GM18951 (cell line): ENCODE results near the gene TRIM37.

ENCODE experiments used
- POLR2A ChIP-seq: IDR thresholded peaks from 4 replicates; pipeline ENCODE4 v1.6.1; 2011; ENCODE audit warnings: mild to moderate bottlenecking; ENCODE audit not compliant: insufficient read length, insufficient read depth; ENCODE audit errors: extremely low read depth
- in situ Hi-C: fragments of 300-500 bp; cut with MboI; formaldehyde crosslinking; loops from one replicate; pipeline ENCODE4 v1.12.0; 2022; ENCODE audit warnings: low sequenced_read_pairs, mixed read lengths, inconsistent platforms; ENCODE audit not compliant: unreplicated experiment

Gene TRIM37

DNA sequence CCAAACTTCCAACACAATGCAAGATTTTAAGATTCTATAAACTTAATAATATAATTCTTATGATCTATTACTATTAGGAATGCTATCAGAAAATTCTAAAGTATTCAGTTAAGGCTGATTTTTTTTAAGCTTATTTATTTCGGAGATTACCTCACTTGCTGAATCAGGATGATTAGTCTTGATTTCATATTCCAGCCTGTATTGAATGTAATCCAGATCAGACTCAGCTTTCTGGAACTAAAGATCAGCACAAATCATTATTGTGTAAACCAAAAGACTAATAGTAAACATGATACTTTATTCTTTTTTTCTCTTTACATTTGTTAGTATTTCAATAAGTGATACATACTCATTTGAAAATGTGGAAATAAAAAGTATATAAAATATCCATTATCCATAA is 24.5 kb upstream of the TRIM37 start:
- in situ Hi-C loops = no loop called here
- no peak for TF ChIP-seq POLR2A

GRCh38 chr17:59129814-59130213 is 23.1 kb upstream of the TRIM37 start:
- no peak for TF ChIP-seq POLR2A
- in situ Hi-C loops = no loop called here

DNA sequence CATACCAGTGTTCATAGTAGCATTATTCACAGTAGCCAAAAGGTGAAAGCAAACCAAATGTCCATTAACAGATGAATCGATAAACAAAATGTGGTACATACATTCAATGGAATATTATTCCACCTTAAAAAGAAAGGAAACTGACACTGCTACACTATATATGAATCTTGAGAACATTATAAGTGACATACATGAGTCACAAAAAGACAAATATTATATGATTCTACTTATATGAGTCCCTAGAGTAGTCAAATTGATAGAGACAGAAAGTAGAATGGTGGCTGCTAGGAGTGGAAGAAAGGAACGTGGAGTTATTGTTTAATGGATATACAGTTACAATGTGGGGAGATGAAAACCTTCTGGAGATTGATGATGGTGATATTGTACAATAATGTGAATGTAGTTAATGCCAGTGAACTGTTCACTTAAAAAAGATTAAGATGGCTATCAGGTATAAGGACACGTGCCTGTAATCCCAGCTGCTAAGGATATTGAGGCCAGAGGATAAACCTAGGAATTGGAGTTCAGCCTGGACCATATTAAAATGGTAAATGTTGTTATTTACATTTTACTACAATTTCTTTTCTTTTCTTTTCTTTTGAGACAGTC is 20.2 kb upstream of the TRIM37 start:
- in situ Hi-C loops = no loop called here
- TF ChIP-seq POLR2A = no peak

DNA sequence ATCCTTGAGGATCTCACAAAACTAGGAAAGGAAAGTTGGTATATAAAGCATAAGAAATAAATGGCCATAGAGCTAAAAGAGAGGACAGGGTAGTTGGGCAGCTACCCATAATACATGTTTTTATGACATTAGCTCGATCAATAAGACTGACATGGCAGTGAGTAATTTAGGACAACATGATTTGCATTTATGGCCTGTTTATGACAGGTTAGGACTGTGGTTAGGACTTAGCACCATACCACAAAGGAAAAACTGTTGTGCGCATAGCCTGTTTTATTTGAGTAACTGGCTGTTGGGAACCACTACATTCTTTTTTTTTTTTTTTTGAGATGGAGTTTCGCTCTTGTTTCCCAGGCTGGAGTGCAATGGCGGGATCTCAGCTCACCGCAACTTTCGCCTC is 18.0 kb upstream of the TRIM37 start:
- TF ChIP-seq POLR2A = no peak
- in situ Hi-C loops = no loop called here

DNA sequence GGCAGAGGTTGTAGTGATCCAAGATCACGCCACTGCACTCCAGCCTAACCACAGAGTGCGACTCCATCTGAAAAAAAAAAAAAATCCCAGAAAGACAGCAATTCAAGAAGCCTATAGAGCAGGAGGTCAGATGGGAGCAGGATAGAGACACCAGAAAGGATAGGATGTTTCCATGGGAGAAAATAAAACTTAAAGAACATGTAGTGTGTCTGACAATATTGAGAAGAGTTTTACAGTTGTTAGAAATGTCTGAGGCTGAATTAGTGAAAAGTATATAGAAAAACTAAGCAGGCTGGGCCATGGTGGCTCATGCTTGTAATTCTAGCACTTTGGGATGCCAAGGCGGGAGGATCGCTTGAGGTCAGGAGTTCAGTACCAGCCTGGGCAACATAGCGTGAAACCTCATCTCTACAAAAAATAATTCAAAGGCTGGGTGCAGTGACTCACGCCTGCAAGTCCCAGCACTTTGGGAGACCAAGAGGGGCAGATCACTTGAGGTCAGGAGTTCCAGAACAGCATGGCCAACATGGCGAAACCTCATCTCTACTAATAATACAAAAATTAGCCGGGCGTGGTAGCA is 15.3 kb upstream of the TRIM37 start:
- TF ChIP-seq POLR2A = no peak
- in situ Hi-C loops = no loop called here

DNA sequence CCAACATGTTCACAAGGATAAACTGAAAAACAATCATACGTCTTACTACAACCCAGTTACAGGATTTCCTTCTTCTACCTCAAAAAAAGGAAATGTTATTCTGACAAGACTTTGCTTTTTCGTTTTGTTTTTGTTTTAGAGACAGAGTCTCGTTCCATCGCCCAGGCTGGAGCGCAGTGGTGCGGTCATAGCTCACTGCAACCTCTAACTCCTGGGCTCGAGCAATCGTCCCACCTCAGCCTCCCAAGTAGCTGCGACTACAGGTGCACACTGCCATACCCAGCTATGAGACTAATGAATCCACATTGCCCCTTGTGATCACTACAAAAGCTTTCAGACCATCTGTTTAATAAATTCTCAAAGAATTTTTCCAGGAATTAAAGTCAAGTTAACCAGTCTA is 8.8 kb upstream of the TRIM37 start:
- in situ Hi-C loops = no loop called here
- TF ChIP-seq POLR2A = no peak

DNA sequence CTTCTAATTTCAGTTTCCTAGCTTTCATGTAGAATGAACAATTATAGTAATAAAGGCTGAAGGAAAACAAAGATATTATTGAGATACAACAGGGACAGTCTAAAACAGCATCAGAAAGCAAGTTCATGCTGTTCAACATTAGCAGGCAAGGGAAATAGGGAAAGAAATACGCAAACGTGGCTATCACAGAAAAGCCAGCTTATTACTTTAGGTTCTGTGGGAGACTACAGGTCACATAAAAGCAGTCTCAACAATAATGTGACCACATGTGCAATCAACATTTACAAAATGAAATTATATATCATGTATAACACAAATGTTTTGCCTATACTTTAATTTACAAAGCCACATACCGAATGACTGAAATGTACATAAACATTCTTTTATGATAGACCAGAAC is 4.9 kb upstream of the TRIM37 start:
- no peak for TF ChIP-seq POLR2A
- in situ Hi-C loops = no loop called here

DNA sequence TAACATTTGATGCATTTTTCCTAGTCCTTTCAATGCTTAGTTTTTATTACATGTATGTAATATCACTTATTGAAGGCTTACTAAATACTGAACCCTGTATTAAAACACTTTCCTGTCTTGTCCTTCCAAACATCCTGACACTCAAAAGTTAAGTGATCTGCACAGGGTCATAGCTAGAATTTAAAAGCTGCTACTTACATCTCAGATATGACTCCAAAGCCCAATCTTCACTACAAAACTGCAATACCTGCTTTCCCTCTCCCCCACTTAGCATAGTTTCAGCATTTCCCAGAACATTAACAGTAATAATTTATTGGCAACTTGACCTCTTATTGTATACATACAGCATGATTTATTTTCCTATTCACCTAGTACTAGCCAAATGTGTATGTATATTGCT is 4.3 kb upstream of the TRIM37 start:
- no peak for TF ChIP-seq POLR2A
- in situ Hi-C loops = no loop called here

DNA sequence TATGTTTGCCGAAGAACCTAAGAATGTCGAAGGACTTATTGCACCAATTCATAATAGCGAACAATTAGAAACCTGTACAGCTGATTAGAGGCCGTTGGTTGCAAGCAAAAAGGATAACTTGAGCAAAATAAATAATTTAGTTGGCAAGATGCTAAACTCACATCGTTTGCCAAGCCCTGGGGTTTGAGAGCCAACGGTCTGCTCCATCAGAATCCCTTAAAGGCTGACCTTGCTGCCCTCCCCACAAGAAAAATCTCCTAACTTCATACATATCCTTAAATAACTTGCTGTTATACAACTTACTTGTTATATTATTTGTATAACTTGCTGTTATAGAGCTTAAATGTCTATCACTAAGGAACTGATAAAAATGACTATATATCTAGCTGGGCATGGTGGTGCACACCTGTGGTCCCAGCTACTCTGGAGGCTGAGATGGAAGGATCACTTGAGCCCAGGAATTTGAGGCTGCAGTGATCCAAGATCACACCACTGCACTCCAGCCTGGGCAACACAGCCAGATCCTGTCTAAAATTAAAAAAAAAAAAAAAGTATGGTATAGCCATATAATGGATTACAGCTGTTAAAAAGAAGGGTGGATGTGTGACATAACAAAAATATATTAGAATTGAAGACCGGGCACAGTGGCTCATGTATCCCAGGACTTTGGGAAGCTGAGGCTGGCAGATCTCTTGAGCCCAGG is 1.9 kb upstream of the TRIM37 start:
- in situ Hi-C loops = no loop called here
- TF ChIP-seq POLR2A = no peak

DNA sequence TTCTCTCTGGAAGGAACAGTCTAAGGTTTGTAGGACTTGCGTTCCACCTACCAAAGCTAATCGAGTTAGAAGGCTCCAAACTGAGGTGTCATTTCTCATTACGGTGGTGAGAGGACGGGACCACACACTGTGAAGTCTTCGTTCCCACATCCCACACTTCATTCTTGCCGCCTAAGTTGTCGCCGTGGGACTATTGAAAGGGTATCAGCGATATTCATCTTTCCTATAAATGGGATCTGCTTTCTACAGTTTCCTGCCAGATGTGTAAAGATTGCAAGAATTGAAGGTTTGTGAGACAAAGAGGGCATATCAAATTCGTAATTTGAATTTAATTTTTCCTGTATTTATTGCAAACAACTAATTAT is 608 bp upstream of the TRIM37 start:
- in situ Hi-C loops = no loop called here
- no peak for TF ChIP-seq POLR2A

DNA sequence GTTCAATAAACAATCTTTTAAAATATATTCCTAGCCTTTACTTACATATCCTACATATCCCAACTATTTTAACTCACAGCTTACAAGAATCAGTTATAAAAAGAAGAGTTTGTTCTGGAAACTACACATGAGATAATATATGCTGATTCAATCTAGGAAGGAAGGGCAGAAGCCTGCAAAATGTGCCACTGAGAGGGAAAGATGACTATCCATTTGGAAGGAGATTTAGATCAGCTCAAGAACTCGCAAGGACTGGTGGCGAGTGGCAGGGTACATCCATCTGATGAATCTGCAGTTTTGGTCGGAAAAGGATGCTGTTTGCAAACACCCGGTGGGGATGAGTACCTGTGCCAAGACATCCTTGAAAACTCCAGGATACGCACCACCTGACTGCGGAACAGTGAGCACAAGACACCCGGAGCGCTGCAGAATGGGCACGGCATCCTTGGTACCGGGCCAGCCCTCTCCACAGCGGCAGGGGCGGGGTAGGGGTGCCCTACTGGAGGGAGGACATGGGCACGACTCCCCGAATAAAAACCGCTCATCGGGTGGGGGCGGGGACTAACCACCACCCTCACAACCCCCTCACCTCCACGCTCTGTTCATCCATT is 723 bp downstream of the TRIM37 start:
- no peak for TF ChIP-seq POLR2A
- in situ Hi-C loops = no loop called here

DNA sequence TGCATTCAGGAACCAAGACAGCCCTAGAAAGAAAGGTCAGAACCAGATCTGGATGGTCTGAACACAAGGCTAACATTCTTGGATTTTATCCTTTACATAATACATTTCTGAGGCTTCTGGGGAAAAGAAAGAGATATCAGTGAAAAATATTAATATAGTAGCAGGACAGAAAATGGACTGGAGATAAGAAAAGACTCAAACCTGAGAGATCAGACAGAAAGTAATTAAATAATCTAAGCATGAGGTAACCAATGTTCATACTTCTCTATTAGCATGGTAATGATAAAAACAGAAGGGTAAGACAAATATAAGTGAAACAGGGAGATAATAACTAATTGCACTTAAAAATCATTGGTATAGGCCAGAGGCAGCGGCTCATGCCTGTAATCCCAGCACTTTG is 5.5 kb downstream of the TRIM37 start:
- no peak for TF ChIP-seq POLR2A
- in situ Hi-C loops = no loop called here

DNA sequence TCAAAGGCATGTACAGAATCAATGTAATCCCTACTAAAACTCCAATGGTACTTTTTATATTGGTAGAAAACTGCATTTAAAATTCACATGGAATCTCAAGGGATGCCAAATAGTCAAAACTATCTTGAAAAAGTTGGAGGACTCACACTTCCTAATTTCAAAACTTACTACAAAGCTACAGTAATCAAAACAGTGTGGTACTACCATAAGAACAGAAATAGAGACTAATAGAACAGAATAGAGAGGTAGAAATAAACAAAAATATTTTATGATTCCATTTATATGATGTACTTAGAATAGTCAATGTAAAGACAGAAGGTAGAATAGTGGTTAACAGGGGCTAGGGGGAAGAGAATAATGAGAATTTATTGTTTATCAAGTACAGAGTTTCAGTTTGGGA is 8.8 kb downstream of the TRIM37 start:
- TF ChIP-seq POLR2A = no peak
- in situ Hi-C loops = no loop called here
